Measurements from ENCODE around the gene SLC2A5. TPM values are rescaled to one million over a fixed set of nuclear protein-coding genes. Genes with fewer than 3 reads are reported as not detected.

The SLC2A5 gene
- total RNA-seq, 3 donors from 2014 or later = 2.3 to 2.8 (median 2.7) TPM

GRCh38 chr1:9044236-9044635, 25.2 kb downstream of the SLC2A5 start:
- Histone ChIP-seq H3K27me3 (no peaks in the 10 kb centered on the region), H3K4me1 (no peaks in the 10 kb centered on the region), H3K9me3 (no peaks in the 10 kb centered on the region), H3K36me3 (no peaks in the 10 kb centered on the region), H3K4me3 (no peak overlapping the region), H3K27ac (peak overlapping the region in 1 of 2 donors; percentile 32)
- TF ChIP-seq POLR2AphosphoS5 (IDR thresholded peaks at IDR 0.05) = no peak
- no peak for TF ChIP-seq CTCF (IDR thresholded peaks at IDR 0.05)
- TF ChIP-seq POLR2A (IDR thresholded peaks at IDR 0.05) = no peak
- intact Hi-C loops (cut with DNase I; ENCODE audit: low total_unique reads) = no loop called here
- DNase-seq (ENCODE audit: low spot score in 2 of 2) = no peak

DNA sequence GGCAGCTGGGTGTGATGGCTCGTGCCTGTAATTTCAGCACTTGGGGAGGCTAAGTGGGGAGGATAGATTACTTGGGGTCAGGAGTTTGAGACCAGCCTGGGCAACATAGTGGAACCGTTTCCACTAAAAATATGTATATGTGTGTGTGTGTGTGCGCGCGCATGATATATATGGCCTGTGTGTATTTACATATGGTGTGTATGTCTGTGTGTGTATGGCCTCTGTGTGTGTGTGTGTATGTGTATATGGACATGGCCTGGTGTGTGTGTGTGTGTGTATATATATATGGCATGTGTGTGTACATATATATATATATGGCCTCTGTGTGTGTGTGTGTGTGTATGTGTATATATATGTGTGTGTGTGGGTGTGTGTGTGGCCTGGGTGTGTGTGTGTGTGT, 27.2 kb downstream of the SLC2A5 start:
- Histone ChIP-seq H3K27me3 (no peaks in the 10 kb centered on the region), H3K4me3 (no peak overlapping the region), H3K9me3 (no peaks in the 10 kb centered on the region), H3K27ac (no peak overlapping the region), H3K4me1 (no peaks in the 10 kb centered on the region), H3K36me3 (no peaks in the 10 kb centered on the region)
- intact Hi-C loops (cut with DNase I; ENCODE audit: low total_unique reads) = no loop called here
- DNase-seq (ENCODE audit: low spot score in 2 of 2) = no peak
- TF ChIP-seq POLR2AphosphoS5 (IDR thresholded peaks at IDR 0.05) (no peak), POLR2A (IDR thresholded peaks at IDR 0.05) (no peak), CTCF (IDR thresholded peaks at IDR 0.05) (no peak)

DNA sequence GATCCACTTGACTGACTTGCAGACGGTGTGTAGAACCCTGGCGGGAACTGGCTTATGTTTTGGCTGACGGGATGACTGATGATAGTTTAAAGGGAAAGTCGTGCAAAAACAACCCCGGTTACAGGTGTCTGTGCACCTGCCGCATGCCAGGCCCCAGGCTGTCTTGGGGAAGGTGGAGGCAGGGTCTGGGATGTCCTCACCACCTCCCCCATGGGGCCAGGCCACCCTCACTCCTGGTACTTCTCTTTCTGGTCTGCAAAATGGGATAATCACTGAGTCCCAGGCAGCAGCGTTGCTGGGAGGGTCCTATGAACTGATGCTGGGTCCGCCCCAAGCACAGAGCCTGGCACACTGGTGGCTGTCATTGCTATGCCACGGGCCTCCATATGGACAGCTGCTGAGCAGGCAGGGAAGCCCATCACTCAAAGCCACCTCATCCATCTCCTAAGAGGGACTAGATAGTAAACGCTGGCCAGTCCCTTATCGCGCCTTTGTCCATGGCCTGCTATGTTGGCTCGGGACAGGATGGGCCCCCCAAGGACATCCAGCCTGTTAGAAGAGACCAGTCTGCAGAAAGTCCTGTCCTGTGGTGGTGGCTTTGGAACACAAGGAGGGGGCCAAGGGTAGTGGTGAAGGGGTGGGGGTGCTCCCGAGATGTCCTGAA, 28.2 kb downstream of the SLC2A5 start:
- Histone ChIP-seq H3K27me3 (no peaks in the 10 kb centered on the region), H3K4me3 (no peak overlapping the region), H3K9me3 (no peaks in the 10 kb centered on the region), H3K36me3 (no peaks in the 10 kb centered on the region), H3K4me1 (no peaks in the 10 kb centered on the region), H3K27ac (no peak overlapping the region)
- intact Hi-C loops (cut with DNase I; ENCODE audit: low total_unique reads) = no loop called here
- no peak for TF ChIP-seq POLR2A (IDR thresholded peaks at IDR 0.05)
- TF ChIP-seq CTCF (IDR thresholded peaks at IDR 0.05) = no peak
- TF ChIP-seq POLR2AphosphoS5 (IDR thresholded peaks at IDR 0.05) = no peak
- no peak for DNase-seq (ENCODE audit: low spot score in 2 of 2)

GRCh38 chr1:9040659-9041030, 28.8 kb downstream of the SLC2A5 start:
- Histone ChIP-seq H3K27ac (no peak overlapping the region), H3K9me3 (no peaks in the 10 kb centered on the region), H3K27me3 (no peaks in the 10 kb centered on the region), H3K4me3 (no peak overlapping the region), H3K36me3 (no peaks in the 10 kb centered on the region), H3K4me1 (no peaks in the 10 kb centered on the region)
- DNase-seq (ENCODE audit: low spot score in 2 of 2) = no peak
- no peak for TF ChIP-seq POLR2A (IDR thresholded peaks at IDR 0.05)
- TF ChIP-seq POLR2AphosphoS5 (IDR thresholded peaks at IDR 0.05) = no peak
- TF ChIP-seq CTCF (IDR thresholded peaks at IDR 0.05) = no peak
- intact Hi-C loops (cut with DNase I; ENCODE audit: low total_unique reads) = no loop called here

GRCh38 chr1:9039761-9040658, 29.4 kb downstream of the SLC2A5 start:
- H3K9me3 ChIP-seq = peaks cover 5% of the 10 kb centered on the region in 2 donors
- no peaks in the 10 kb centered on the region for H3K4me1 ChIP-seq
- no peak overlapping the region for H3K4me3 ChIP-seq
- no peak for TF ChIP-seq POLR2AphosphoS5 (IDR thresholded peaks at IDR 0.05)
- TF ChIP-seq POLR2A (IDR thresholded peaks at IDR 0.05) = no peak
- TF ChIP-seq CTCF (IDR thresholded peaks at IDR 0.05) = no peak
- DNase-seq (ENCODE audit: low spot score in 2 of 2) = no peak
- no peak overlapping the region for H3K27ac ChIP-seq
- intact Hi-C loops (cut with DNase I; ENCODE audit: low total_unique reads) = no loop called here
- no peaks in the 10 kb centered on the region for H3K27me3 ChIP-seq
- H3K36me3 ChIP-seq = no peaks in the 10 kb centered on the region
